UCSD-AML1 (cell line): Measurements from ENCODE around the gene NNT.
"Not testable (repeated sequence)": the region's sequence is repeated elsewhere in the genome, so short reads cannot be mapped to it uniquely, and the experiment has no call there.

Source experiments
- DNase-seq: peaks from one replicate; lab custom pipeline; 2025; ENCODE audit not compliant: unreplicated experiment; lab: John Stamatoyannopoulos, UW

Gene NNT

GRCh38 chr5:43582082-43583005, 20.6 kb upstream of the NNT start:
- DNase-seq, result no peak

- no peak for DNase-seq
These were observed 19.3 kb upstream of the NNT start for GRCh38 chr5:43583724-43584123.

- no peak for DNase-seq
These were observed 18.7 kb upstream of the NNT start for GRCh38 chr5:43584166-43584699.

- no peak for DNase-seq
These were observed 14.1 kb upstream of the NNT start for GRCh38 chr5:43588842-43589241.

GRCh38 chr5:43589310-43589709, 13.7 kb upstream of the NNT start:
- DNase-seq, result no peak

- no peak for DNase-seq
These were observed 12.3 kb upstream of the NNT start for GRCh38 chr5:43590700-43591099.

GRCh38 chr5:43592363-43592762, 10.6 kb upstream of the NNT start:
- no peak for DNase-seq

- DNase-seq, result not testable (repeated sequence)
These were observed 4.1 kb upstream of the NNT start for GRCh38 chr5:43598927-43599326.

GRCh38 chr5:43601454-43602260, 1.3 kb upstream of the NNT start:
- no peak for DNase-seq

- peak; percentile 66 for DNase-seq
These were observed 601 bp downstream of the NNT start for GRCh38 chr5:43603344-43604217.

- DNase-seq, result no peak
These were observed 1.7 kb downstream of the NNT start for GRCh38 chr5:43604699-43605098.

GRCh38 chr5:43606351-43606750, 3.4 kb downstream of the NNT start:
- no peak for DNase-seq

- DNase-seq, result no peak
These were observed 5.4 kb downstream of the NNT start for GRCh38 chr5:43608406-43608805.

GRCh38 chr5:43609752-43610151, 6.8 kb downstream of the NNT start:
- DNase-seq, result no peak

- no peak for DNase-seq
These were observed 10.4 kb downstream of the NNT start for GRCh38 chr5:43613370-43613769.

GRCh38 chr5:43615445-43616184, 12.6 kb downstream of the NNT start:
- DNase-seq, result no peak

GRCh38 chr5:43616535-43616934, 13.6 kb downstream of the NNT start:
- no peak for DNase-seq

GRCh38 chr5:43619380-43619779, 16.4 kb downstream of the NNT start:
- DNase-seq, result no peak

- DNase-seq, result no peak
These were observed 16.9 kb downstream of the NNT start for GRCh38 chr5:43619911-43620310.

GRCh38 chr5:43620944-43621505, 18.0 kb downstream of the NNT start:
- no peak for DNase-seq
